Stimulated activated CD8-positive, alpha-beta memory T cell treated with anti-CD3 and anti-CD28 coated beads, Interleukin-7, amount 100 ng/mL, for 4 hours (primary cell): ENCODE results near the gene PRDM8.

ENCODE experiments used
- DNase-seq, 2 donors: peaks; one replicate each; pipeline ENCODE4 v3.0.0-alpha.2; 2020; ENCODE audit warnings: low read depth in 2 of 2

The PRDM8 gene

DNA sequence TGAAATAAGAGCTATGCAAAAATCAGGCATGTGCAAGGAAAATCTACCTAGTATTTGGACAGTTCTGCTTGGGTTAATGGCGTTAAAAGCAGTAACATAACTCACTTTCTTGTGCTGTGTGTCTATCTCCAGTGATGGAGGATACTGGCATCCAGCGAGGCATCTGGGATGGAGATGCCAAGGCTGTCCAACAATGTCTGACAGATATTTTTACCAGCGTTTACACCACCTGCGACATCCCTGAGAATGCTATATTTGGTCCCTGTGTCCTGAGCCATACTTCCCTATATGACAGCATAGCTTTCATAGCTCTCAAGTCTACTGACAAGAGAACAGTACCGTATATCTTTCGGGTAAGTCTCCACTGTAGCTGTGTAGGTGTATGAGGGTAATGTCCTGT lies 2.6 kb downstream of the PRDM8 start:
- no peak for DNase-seq

DNA sequence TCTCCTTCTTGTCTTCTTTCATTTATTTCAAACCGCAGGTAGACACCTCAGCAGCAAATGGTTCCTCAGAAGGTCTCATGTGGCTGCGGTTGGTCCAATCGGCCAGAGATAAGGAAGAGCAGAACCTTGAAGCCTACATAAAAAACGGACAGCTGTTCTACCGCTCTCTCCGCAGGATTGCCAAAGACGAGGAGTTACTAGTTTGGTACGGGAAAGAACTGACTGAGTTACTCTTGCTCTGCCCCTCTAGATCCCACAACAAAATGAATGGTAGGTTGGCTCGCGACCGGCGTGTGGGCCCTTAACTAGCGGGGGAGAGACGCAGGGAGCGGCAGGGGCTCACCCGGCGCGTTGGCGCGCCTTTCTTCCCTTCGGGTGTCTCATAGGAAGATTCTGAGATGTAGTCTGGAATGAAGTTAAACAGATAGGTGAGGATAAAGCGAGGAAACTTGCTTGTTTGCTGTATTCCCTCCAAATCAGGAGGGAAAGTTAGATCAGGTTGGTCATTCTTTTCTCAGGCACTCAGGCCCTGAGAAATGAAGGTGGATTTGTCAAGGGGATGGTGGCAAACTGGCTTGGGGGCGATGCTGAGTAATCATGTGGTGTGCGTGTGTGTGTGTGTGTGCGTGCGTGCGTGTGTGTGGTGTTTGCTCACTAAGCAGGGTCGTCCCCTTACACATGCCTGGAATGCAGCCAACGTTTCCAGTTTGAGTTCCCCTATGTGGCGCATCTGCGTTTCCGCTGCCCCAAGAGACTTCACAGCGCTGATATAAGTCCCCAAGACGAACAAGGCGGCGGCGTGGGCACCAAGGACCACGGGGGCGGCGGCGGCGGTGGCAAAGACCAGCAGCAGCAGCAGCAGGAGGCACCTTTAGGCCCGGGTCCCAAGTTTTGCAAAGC lies 4.2 kb downstream of the PRDM8 start:
- DNase-seq: peak; percentile 71 to 73

DNA sequence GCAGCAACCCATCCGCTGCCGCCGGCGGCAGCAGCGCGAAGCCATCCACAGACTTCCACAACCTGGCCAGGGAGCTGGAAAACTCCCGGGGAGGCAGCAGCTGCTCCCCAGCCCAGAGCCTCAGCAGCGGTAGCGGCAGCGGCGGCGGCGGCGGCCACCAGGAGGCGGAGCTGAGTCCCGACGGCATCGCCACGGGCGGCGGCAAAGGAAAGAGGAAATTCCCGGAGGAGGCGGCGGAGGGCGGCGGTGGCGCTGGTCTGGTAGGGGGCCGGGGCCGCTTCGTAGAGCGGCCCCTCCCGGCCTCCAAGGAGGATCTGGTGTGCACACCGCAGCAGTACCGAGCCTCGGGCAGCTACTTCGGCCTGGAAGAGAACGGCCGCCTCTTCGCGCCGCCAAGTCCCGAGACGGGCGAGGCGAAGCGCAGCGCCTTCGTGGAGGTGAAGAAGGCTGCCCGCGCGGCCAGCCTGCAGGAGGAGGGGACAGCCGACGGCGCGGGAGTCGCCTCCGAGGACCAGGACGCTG lies 4.9 kb downstream of the PRDM8 start:
- peak; percentile 45 to 69 for DNase-seq

DNA sequence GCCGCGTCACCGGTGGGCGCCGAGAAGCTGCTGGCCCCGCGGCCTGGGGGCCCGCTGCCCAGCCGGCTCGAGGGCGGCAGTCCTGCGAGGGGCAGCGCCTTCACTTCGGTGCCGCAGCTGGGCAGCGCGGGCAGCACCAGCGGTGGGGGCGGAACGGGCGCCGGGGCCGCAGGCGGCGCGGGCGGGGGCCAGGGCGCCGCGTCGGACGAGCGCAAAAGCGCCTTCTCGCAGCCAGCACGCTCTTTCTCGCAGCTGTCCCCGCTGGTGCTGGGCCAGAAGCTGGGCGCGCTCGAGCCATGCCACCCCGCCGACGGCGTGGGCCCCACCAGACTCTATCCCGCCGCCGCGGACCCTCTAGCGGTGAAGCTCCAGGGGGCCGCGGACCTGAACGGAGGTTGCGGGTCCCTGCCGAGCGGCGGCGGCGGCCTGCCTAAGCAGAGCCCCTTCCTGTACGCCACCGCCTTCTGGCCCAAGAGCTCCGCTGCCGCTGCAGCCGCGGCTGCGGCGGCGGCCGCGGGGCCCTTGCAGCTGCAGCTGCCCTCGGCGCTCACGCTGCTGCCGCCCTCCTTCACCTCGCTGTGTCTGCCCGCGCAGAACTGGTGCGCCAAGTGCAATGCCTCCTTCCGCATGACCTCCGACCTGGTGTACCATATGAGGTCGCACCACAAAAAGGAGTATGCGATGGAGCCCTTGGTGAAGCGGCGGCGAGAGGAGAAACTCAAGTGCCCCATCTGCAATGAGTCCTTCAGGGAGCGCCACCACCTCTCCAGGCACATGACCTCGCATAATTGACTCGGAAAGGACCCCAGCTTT lies 5.6 kb downstream of the PRDM8 start:
- DNase-seq: peak in 1 of 2 donors; percentile 21

DNA sequence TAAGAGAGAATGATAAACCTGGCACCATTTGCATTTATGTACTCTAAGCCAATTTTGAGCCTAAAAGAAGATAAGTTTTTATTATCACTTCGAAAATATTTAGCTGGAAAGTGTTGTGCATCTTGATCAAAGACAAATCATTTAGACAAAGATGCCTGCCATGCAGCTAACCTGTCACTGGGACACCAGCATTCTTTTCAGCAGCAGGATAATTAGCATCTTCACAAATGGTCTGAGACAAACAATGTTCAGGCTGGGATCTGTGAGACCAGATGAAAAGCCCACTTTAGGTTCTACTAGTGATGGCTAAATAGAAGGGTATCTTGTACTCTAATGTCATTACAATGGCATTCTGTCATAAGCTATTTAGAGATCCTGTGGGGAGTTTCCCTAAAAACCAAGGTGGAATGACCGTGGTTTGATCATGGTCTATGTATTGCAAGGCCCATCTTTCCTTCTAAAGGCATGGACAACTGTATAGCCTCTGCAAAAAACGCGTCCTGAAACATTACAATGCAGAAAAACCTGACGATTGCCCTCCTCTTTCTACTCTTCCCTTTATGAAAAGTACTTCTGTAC lies 7.2 kb downstream of the PRDM8 start:
- DNase-seq: no peak

DNA sequence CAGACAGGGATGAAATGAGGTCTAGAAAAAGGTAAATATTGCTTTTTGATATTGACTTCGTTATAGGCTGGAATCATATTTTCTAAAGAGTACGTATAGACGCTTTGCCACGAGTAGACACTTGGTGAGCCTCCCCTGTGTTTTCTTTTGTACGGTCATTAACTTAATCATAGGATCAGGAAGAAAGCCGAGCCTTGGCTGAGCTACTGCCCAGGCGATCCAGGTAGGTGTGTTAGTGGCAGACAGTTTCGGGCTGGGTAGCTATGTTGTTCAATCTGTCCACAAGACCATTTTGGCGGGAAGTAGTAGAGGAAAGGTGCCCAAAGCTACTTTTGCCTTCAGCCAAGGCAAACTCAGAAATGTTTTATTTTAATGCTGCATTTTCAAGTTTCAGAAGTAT lies 8.8 kb downstream of the PRDM8 start:
- DNase-seq: no peak

DNA sequence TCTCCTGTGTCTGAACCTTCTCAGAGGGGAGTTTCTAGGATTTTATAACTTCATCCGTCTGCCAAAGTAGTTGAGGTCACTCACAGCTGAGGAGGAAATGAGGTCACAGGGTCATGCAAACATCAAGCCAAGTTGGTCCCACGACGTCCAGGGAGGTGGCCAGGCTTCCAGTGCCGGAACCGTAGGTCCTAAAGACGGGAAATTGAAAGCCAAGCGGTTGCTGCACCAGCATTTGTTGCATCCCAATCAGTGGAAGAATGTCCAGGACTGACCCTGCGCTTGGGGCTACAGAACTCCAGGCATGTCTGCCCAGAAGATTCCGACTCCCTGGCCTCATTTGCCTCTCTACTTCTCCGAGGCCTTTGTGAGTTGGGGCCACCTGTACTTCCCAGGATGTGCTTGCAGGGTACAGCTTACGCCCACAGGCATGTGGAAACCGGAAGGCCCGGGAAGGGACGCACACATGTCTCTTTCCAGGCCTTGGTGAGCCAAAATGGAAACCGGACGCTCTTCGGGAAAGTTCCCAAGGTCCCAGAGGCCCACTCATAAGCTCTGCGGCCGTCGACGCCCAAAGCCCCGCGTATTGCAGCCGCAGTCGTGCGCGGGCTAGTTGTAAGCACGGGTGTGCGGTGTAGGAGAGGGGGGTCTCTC lies 9.3 kb downstream of the PRDM8 start:
- no peak for DNase-seq

DNA sequence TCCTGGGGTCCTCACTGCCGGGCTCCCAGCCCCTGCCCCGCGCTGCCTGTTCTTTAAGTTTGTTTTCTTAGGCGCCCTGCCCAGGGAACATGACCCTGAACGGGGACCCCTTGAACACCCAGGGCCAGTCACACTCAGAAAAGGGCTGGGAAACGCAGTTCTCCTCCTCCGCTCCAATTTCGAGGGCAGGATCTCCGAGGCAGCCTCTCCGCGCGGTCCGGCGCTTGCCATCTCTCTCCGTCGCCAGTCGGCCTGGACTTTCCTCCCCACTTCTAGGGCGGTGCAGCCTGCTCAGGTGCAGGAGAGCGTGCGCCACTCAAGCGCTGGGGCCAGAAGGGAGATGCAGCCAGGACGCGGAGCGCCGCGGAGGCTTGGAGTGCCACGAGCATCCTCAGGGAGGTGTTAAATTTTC lies 9.9 kb downstream of the PRDM8 start:
- no peak for DNase-seq

DNA sequence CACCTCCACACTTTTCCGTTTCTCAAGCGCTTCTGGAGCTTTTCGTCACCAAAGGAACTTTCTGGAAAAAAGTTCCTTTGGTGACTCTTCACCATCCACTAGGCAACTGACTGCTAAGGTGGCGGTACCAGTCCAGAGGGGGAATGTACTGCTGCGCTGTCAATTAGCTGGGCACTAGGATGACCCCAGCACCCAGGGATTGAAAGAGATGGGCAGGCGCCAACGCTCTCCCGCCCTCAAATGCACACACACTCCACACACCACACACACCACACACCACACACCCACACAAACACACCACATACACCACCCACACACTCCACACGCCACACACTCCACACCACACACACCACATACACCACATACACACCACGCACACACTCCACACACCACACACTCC lies 10.4 kb downstream of the PRDM8 start:
- no peak for DNase-seq

DNA sequence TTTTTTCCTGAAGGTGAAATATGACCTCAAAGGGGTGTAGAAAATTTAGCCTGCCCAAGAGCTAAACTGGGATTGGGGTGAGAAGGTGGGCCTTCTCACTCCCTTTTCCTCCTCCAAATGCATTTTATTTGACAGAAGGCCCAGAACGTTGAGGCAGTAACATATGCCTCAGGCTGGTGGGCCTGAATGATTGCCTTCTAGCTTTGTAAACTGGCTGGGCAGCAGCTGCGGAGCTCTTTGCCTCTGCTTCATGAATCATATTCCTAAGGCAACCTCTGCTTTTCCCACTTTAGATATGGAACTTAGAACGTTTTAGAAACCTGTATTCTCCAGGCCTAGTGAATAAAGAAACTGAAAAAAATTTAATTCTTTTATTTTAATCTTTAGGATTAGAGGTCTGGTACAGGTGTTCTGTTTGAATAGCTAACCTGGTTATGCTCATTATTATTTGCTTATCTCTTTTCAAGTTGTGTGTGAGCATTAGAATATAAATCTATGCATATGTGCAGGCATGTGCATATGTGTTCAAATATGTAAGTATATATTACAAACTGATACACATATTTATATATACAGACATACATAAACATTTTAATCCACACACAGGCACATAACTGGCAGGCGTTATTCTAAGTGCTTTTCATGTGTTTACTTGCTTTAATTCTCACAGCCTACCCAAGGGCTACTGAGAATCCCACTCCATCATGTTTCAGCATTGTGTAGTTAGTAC lies 11.5 kb downstream of the PRDM8 start:
- no peak for DNase-seq

DNA sequence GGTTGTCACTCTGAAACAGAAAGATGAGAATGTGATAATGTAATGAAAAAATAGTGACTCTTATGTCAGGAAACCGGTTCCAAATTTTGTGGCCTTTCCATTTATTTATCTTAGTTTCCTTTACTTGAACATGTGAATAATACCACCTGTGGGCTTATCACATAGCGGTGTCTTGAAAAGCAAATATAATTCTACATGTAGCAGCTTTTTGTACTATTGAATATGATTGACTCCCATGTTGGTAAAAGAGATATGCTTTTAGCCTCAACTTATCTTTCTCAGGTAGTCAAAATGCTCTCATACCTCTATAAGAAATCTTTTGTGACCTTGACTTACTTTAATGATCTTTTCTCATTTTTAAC lies 12.0 kb downstream of the PRDM8 start:
- DNase-seq: no peak

DNA sequence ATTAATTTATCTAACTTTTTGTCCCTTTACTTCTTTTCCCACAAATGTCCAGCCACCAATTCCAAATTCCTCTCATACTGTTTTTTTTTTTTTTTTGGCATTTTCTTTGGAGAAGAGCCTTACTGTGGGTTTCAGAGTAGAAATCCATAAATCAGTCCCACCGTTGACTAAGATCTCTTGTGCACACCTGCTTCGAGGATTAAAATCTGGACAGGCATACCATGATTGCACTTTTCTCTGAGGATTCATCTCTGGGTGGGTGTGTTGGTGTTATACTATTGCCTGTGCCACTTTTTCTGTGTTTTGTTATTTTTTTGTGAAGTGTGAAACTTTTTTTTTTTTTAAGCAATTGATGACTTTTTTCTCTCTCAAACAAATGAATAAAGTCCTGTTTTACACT lies 13.2 kb downstream of the PRDM8 start:
- DNase-seq: no peak

DNA sequence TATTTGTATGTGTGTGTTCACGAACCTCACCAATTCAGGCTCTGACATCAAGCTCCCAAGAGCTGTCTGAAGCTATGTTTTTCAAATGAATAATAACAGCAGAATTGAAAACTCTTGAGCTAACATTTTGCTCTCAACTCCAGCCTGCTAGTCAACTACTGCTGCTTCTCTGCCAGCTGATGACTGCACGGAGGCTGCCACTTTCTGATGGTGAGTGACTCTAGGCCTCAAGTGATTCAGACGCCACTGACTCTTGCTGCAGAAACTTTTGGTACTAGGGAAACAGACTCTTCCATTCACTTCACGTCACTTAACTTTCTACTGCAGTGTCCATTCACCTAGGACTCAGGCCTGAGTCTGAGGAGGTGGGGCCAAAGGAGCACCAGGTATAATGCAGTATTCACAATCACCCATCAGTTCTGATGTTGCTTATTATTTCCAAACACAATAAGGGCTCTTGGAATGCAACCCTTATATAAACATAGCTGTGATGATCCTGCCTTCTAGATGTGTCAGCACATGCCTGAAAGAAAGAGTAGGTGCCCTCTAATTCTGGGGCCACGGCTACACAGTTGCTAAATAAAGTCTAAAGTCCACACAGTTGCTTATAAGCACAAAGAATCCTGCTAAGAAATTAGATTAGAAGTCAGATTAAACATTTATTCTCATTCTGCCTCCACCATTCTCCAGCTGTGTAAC lies 16.0 kb downstream of the PRDM8 start:
- DNase-seq: no peak

DNA sequence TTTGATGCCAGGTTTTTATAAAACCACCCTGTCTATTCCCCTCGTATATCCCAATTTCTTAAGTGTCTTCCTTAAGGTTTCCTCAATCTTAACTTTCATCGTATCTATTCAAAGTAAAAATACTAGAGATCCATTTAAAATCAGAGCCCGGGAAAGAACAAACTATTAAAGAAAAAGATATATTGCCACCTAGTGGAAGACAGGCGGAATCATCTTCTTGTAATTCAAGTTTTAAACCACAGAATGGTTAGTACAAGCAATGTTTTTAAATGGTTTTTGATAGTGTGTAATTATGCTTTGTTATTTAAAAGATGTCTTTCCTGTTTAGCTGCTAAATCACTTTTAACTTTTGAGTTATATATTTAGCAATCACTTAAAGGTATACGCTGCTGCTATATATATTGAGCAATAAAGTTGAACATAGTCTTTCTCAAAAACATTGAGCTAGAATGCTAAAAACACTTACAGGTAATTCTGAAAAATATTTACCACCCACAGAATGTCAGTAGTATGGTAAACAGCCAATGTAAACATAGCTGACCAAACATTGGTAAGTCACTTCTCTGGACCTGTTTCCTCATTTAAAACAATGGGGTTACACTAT lies 18.2 kb downstream of the PRDM8 start:
- DNase-seq: no peak

DNA sequence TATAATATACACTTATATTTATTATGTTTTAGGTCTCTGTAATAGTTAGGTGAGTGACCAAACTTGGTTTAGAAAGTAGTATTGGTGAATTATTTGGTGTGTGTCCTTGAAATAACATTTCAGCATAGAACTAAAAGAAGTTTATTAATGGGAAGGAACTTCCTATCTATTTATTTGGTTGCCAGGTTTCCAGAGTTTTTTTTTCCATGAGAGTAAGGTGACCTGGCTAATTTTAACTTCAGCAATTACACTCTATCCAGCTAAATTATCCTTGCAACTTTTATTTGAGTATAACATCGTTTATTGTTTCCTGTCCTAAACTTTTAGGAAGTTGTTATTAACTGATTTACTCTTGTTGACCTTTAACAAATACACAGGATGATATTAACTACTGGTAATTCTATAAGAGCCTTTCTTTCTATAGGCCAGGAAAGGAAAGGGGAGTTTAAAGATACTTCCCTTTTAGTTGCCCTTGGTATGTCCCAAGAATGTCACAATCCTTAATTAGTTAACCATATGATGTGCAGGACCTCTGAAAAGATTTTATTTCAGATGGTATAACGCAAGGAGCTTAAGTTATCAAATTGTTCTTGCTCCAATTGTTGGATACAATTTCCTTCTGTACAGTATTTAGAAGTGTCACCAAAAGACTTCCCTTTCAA lies 18.9 kb downstream of the PRDM8 start:
- DNase-seq: no peak

DNA sequence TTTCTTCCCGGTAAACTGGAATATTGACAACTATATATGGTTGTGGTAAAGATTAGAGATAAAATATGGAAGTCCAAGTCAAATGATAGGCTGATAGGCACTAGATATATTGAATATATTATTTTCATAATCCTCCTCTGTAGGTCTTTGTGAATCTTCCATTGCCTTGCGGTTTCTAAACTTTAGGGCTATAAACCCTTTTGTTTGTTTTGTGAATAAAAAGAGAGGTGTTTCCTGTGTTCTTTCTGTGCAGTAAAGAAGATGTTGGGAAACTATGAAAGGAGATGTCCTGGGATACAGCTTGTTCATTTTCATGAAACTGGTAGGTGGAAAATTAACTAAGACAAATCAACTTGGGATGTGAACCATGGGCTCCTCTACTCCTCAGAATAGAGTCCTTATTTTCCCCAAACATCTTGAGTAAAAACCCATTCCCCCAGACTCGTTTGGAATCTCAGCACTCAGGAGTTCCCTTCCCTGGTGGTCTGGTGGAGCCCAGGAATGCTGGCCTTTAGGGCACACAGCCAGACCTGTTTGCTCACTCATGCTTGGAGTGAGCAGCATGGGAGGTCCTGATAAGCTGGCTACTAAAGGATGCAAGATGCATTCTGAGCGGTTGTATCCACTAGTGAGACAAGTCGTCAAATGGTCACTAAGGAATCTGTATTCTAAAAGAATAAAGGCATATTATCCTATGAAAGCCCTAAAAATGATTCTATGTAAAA lies 22.2 kb downstream of the PRDM8 start:
- no peak for DNase-seq

DNA sequence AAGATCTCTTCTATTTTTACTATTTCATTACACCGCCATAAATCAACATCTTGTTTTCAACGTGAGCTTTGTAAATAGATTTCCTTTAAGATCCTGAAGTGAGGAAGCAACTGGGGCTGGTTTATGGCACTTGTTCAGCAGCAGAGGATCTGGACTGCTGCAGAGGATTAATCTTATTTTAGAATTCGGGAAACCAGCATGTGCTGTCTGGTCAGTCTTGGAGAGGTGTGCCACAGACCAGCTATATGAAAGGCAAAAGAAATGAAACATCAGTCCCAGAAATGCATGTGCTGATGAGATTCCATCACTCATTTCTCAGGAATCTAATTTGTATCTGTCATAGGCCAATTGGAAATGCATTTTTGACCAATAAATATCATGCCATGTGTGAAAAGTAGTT lies 23.4 kb downstream of the PRDM8 start:
- no peak for DNase-seq

DNA sequence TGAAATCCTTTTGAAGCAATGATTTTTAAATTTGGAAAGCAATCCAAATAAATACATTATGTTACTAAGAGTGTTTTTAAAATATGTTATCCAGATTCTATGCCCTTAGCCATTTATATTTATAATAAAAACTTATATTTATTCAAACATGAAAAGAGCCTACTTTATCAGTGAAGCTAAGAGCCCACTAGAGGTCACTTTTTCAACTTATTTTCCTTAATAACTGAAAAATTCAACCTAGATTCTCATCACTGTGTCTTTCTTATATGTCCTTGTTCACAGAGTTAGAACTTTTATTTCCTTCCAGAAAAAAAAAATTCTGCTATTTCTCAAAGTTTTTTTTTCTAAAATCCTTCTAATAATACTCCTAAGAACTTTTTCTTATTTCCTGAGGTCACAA lies 23.9 kb downstream of the PRDM8 start:
- no peak for DNase-seq

DNA sequence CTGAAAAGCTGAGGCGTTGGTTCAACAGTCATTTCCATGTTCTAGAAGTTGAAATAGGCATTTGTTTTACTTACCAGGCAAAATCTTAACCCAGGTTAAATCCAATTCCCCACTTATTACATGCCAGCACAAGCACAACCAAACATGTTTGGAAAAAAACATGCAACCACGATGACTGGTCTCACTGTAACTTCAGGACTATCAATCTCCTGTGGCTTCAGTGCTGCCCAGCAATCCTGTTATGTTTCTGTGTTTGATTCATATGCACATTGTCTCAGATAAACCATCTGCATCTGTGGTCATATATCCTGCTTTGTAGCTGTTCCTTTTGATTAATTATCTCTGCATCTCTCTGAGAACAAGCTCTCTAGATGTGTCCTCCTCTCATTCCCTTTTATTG lies 28.3 kb downstream of the PRDM8 start:
- no peak for DNase-seq
